AG08395 (cell line): ENCODE data around the gene ZC3H18.

Source experiments
- DNase-seq: peaks from one replicate; pipeline ENCODE4 v3.0.0; 2012; ENCODE audit warnings: mixed read lengths, low spot score

The ZC3H18 gene

GRCh38 chr16:88552166-88552565 lies 18.0 kb upstream of the ZC3H18 start:
- DNase-seq = no peak

- DNase-seq = no peak
These were observed 17.4 kb upstream of the ZC3H18 start for GRCh38 chr16:88552815-88553214.

- DNase-seq = no peak
These were observed 16.5 kb upstream of the ZC3H18 start for GRCh38 chr16:88553739-88554138.

GRCh38 chr16:88554711-88555264 lies 15.4 kb upstream of the ZC3H18 start:
- no peak for DNase-seq

- no peak for DNase-seq
These were observed 13.8 kb upstream of the ZC3H18 start for GRCh38 chr16:88556294-88556988.

GRCh38 chr16:88558457-88559442 lies 11.5 kb upstream of the ZC3H18 start:
- peak; percentile 56 for DNase-seq

GRCh38 chr16:88560714-88561484 lies 9.3 kb upstream of the ZC3H18 start:
- DNase-seq = no peak

GRCh38 chr16:88561485-88562359 lies 8.5 kb upstream of the ZC3H18 start:
- peak; percentile 82 for DNase-seq

- no peak for DNase-seq
These were observed 4.0 kb upstream of the ZC3H18 start for GRCh38 chr16:88566158-88566557.

- DNase-seq = no peak
These were observed 1.2 kb upstream of the ZC3H18 start for GRCh38 chr16:88568710-88569613.

- DNase-seq = no peak
These were observed 604 bp upstream of the ZC3H18 start for GRCh38 chr16:88569614-88569984.

GRCh38 chr16:88570691-88571092 lies 489 bp downstream of the ZC3H18 start:
- no peak for DNase-seq

GRCh38 chr16:88575251-88575650 lies 5.0 kb downstream of the ZC3H18 start:
- DNase-seq = no peak

GRCh38 chr16:88576307-88576706 lies 6.1 kb downstream of the ZC3H18 start:
- no peak for DNase-seq

GRCh38 chr16:88577166-88577565 lies 7.0 kb downstream of the ZC3H18 start:
- no peak for DNase-seq

- DNase-seq = no peak
These were observed 8.5 kb downstream of the ZC3H18 start for GRCh38 chr16:88578446-88579313.

- no peak for DNase-seq
These were observed 10.2 kb downstream of the ZC3H18 start for GRCh38 chr16:88580371-88580770.

- no peak for DNase-seq
These were observed 10.8 kb downstream of the ZC3H18 start for GRCh38 chr16:88581033-88581432.
